Measurements from ENCODE around the gene RANBP9.

Gene RANBP9

GRCh38 chr6:13676551-13677156 lies 35.0 kb downstream of the RANBP9 start:
- no peak for DNase-seq

GRCh38 chr6:13674533-13675190 lies 37.0 kb downstream of the RANBP9 start:
- no peak for DNase-seq

DNA sequence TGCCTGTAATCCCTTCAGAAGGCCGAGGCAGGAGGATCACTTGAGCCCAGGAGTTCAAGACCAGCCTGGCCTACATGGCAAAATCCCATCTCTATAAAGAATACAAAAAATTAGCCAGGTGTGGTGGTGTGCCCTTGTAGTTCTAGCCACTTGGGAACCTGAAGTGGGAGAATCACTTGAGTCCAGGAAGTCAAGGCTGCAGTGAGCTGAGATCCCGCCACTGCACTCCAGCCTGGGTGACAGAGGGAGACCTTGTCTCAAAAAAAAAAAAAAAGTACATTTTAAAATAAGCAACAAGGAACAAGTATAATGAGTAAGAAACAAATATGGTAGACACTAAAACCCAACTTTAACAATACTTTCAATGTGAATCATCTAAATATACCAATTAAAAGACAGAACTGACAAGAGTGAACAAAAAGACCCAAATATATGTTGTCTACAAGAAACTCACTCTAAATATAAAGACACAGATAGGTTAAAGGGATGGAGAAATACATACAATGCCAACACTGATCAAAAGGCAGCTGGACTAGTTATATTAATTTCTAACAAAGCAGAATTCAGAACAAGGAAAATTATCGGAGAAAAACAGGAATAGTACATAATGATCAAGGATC lies 37.7 kb downstream of the RANBP9 start:
- DNase-seq = no peak

GRCh38 chr6:13673368-13673767 lies 38.3 kb downstream of the RANBP9 start:
- no peak for DNase-seq

DNA sequence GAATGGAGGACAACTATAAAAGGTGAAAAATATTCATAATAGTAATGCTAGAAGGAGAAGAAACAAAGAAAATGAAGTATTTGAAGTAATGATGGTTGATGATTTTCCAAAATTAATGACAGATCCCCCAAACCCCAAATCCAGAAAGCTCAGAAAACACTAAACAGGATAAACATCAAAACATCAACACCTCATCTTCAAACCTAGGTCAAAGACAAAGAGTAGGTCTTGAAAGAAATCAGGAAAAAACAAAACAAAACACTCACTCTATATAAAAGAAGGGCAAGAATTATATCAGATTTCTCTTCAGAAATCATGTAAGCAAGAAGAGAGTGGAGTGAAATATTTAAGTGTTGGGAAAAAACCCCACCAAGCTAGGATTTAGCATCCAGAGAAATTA lies 38.7 kb downstream of the RANBP9 start:
- DNase-seq = no peak

DNA sequence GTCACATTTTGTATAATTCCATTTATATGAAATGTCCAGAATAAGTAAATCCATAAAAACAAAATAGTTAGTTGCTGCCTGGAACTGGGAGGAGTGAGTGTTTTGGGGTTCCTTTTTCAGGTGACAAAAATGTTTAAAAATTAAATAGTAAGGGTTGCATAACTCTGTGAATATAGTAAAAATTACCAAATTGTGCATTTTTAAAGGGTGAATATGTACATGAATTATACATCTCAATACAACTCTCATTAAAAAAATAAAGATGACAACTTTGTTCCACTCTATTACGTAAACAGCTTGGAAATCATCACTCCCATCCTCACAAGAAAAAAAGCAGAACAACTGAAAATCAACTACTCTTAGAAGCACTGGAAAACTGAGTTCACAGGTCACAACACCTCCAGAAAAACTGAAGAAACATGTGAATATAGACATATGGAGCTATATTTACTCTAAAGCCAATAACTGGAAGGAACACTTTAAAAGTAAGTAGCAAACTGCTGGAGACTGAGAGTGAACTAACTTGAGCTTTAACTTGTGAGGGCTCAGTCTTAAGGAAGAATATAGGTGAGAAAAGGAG lies 40.0 kb downstream of the RANBP9 start:
- no peak for DNase-seq

- no peak for DNase-seq
These were observed 42.2 kb downstream of the RANBP9 start for GRCh38 chr6:13669476-13669875.

DNA sequence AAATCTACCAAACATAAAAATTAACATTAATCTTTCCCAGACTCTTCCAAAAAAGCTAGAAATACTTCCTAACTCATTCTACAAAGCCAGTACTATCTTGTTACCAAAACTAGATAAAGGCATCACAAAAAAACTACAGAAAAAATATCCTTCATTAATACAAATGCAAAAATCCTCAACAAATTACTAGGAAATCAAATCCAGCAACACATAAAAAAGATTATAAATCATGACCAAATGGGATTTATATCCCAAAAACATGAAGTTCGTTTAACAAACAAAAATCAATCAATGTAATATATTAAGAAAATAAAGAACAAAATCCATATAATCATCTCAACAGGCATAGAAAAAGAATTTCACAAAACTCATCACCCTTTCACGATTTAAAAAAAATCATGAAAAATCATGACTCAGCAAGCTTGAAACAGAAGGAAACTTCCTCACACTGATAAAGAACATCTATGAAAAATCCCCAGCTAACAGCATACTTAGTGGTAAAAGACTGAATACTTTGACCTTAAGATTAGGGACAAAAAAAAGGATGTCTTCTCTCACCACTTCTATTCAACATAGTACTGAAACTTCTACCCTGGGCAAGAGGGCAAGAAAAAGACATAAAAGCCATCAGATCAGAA lies 43.2 kb downstream of the RANBP9 start:
- DNase-seq = no peak

- no peak for DNase-seq
These were observed 44.0 kb downstream of the RANBP9 start for GRCh38 chr6:13667655-13668054.

- DNase-seq = no peak
These were observed 45.2 kb downstream of the RANBP9 start for GRCh38 chr6:13666194-13667105.

GRCh38 chr6:13664703-13665352 lies 46.8 kb downstream of the RANBP9 start:
- DNase-seq = no peak

DNA sequence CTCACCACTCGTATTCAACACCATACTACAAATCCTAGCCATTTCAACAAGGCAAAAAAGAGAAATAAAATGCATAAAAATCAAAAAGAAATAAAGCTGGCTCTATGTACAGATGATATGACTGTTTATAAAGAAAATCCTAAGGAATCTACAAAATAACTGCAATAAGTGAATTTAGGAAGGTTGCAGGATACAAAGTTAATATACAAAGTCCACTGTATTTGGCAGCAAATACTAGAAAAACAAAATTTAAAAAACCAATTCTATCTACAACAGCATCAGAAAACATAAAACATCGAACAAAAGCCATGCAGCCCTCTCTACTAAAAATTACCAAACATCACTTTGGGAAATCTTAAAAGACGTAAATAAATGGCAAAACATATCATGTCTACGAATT lies 47.6 kb downstream of the RANBP9 start:
- no peak for DNase-seq

DNA sequence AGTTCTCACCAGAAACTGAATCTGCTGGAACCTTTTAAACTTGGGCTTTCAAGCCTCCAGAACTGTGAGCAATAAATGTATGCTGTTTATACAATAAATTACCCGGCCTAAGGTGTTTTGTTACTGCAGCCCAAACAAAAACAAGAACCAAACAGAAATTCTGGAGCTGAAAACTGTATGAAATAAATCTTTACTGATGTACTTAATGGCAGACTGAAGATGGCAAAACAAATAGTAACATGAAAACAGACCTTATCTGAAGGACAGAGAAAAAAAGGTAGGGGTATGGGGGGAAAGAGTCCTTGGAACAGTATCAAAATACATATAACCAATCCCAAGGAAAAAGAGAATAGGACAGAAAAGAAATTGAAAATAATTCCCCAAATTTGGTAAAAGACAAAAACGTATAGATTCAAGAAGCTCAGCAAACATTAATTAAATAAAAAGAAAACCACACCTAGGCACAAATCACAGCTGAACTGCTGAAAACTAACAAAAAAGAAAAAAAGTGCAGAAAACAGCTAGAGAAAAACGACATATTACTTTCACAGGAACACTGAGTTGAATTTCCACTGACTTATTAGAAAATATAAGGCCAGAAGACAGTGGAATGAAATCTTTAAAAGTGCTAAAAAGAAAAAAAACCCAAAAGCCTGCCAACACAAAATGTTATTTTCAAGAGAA lies 48.8 kb downstream of the RANBP9 start:
- no peak for DNase-seq

DNA sequence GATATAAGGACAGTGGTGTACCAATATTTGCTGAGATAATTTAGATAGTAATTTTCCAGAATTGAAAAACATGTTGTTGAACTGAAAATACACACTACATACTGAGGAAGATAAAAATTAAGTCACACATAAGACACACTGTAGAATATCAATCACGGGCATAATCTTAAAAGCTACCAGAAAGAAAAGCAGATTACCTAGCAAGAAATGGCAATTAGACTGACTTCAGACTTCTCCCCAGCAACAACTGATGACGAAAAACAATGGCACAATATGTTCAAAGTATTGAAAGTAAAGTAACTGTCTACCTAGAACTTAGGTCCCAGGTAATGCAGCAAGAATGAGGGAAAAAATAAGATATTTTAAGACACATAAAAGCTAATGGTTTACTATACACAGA lies 50.0 kb downstream of the RANBP9 start:
- no peak for DNase-seq

GRCh38 chr6:13660893-13661292 lies 50.7 kb downstream of the RANBP9 start:
- DNase-seq = no peak

- DNase-seq = no peak
These were observed 51.4 kb downstream of the RANBP9 start for GRCh38 chr6:13660273-13660672.

- DNase-seq = no peak
These were observed 55.9 kb downstream of the RANBP9 start for GRCh38 chr6:13655700-13656099.

DNA sequence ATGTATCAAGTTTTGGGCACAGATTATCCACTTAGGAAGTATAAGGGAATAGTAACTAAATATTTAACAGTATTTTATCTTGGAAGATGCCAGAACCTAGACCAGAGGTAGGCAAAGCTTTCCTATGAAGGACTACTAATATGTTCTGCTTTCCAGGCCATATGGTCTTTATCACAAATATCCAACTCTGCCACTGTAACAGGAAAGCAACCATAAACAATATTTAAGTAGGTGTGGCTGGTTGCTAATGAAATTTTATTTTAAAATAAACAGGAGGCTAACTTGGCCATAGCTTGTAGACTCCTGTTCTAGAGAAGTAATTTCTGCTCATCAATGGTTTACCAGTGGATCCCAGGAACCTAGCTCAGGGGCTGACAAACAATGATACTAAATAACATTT lies 57.1 kb downstream of the RANBP9 start:
- no peak for DNase-seq

DNA sequence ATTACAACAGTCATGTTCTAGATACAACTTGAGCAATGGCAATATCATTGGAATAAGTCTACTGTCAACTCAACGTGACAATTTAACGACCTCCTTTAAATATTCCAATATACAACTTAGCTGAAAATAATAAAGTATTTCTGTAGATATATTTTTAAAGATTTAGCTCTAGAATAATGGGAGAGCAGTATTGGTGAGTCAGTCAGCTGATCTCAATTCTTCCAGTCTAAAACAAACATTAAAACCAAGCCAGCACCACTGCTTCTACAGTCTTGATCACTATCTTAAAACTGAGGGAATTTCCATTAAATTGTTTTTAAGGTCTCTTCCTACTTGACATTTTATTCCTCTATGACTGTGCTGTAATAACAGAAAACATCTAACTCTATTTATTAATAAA lies 58.3 kb downstream of the RANBP9 start:
- no peak for DNase-seq

DNA sequence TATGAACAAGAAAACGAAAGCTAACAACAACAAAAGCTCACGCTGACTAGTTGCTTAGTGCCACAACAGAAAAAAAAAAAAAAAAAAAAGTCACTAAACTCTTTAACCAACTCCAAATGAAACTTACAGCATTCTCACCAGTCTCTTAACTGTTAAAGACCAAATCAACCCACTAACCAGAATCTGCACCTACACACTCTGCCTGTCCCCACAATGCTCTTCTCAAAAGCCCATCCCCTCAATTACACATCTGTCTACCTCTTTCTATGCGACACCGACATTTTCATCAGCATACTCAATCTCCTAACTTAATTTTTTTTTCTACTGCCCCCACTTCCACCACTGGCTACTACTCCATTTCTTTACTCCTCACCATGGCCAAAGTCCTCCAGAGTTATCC lies 62.2 kb downstream of the RANBP9 start:
- no peak for DNase-seq

DNA sequence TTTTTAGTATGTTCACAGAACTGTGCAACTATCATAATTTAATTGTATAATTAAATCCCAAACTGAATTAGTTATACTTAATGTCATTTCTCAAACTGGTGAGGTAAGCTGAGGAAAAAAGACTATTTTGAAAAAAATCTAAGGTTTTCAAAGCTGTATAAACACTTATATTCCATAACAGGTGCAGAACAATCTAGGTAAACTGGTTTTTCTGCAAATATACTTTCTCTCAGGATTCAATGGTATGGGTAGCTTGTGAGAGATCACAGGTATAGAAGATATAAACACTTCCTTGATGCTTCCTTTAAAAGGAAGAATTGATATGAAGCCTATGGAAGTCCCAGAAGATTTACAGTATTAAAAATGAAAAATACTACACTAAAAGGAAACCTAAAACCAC lies 62.8 kb downstream of the RANBP9 start:
- no peak for DNase-seq

GRCh38 chr6:13643125-13643524 lies 68.5 kb downstream of the RANBP9 start:
- DNase-seq = no peak

All from activated T-cell treated with anti-CD3 and anti-CD28 coated beads for 4 hours (primary cell).